ENCODE measurements around the gene TNIP3.
"Not testable (repeated sequence)": the region's sequence is repeated elsewhere in the genome, so short reads cannot be mapped to it uniquely, and the experiment has no call there.

Gene TNIP3, protein sequence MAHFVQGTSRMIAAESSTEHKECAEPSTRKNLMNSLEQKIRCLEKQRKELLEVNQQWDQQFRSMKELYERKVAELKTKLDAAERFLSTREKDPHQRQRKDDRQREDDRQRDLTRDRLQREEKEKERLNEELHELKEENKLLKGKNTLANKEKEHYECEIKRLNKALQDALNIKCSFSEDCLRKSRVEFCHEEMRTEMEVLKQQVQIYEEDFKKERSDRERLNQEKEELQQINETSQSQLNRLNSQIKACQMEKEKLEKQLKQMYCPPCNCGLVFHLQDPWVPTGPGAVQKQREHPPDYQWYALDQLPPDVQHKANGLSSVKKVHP

GRCh38 chr4:121164291-121164690 is at the start of gene TNIP3:
Gene TNIP3, minus strand, starts transcription at chr4:121164321. Its CDS starts 196 bp downstream, at chr4:121164125.
- no peak for DNase-seq

- no peak for DNase-seq
These were observed 48.7 kb upstream of the TNIP3 start for GRCh38 chr4:121212806-121213205.

DNA sequence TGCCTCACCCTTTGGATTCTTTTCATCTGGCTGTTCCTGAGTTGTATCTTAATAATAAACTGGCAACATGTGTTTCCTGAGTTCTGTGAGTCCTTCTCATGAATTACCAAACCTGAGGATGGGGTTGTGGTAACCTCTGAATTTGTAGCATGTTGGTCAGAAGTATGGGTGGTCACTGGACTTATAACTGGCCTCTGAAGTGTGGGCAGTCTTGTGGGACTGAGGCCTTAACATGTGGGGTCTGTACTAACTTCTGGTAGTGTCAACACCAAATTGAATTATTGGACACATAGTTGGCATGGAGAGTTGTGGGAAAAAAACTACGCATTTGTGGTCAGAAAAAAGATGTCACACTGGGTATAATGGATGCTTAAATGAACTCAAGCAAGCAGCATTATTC is 45.0 kb upstream of the TNIP3 start:
- no peak for DNase-seq

DNA sequence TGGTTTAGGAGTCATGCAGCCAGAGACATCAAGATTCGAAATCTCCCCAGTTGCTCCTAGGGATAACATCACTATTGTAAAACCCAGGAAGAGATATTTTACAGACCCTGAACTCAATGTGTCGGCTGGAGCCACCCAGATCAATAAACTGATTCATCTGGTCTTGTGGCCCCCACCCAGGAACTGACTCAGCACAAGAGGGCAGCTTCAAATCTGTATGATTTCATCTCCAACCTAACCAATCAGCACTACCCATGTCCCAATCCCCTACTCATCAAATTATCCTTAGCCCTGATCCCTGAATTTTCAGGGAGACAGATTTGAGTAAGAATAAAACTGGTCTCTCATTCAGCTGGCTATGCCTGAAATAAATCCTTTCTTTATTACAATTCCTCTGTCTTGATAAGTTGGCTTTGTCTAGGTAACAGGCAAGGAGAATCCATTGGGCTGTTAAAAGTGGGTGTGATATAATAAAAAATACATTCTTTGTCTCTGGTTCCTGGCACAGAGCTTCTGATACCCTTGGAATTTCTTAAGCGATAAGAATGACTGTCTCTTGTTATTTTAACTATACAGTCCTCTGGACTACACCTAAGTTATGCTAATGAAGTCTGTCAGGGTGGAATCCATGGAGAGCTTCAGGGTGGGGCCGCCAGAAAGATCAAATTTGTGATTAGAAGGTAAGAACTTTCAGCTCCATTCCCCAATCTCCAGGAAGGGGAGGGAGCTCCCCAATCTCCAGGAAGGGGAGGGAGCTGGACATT is 44.3 kb upstream of the TNIP3 start:
- no peak for DNase-seq

DNA sequence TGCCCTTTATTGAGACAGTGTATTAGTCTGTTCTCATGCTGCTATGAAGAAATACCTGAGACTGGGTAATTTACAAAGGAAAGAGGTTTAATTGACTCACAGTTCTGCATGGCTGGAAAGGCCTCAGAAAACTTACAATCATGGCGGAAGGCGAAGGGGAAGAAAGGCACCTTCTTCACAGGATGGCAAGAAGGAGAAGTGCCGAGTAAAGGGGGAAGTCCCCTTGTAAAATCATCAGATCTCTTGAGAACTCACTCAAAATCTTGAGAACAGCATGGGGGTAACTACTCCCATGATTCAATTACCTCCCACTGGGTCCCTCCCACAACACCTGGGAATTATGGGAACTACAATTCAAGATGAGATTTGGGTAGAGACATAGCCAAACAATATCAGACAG is 41.7 kb upstream of the TNIP3 start:
- not testable (repeated sequence) for DNase-seq

GRCh38 chr4:121200795-121201472 is 36.8 kb upstream of the TNIP3 start:
- no peak for DNase-seq

GRCh38 chr4:121199742-121200561 is 35.8 kb upstream of the TNIP3 start:
- no peak for DNase-seq

DNA sequence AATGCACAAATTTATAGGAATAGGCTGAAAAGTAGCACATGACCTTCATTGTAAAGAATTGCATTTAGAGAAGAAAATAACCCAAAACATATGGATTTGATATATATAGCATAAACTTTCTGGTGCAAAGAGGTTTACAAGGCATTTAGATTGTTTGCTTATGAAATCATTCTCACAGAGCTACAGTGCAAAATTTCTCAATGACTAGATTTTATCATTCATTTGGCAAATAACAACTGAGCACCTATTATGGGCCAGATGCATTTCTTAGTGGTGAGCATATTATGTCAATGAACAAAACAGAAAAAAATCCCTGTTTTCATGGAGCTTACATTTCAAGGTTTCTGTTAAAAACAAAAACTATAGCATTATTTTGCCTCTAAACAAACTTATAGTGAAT is 34.1 kb upstream of the TNIP3 start:
- DNase-seq: no peak

DNA sequence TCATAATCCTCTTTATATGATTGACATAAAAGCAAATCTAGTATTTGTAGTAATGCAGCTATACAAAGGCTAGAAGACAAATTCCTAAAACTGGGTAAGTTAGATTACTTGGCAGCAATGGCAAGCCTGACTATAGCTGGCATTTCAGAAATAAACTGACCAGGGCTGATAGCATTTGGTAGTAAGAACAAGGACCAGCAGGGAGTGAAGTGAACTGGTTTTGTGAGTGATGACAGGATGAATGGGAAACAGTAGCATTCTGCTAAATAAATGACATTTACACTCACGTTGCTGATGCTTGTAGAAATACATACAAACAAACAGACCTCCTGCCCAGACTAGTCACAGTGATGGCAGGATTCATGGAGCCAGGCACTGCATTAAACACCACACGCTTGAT is 31.5 kb upstream of the TNIP3 start:
- no peak for DNase-seq

DNA sequence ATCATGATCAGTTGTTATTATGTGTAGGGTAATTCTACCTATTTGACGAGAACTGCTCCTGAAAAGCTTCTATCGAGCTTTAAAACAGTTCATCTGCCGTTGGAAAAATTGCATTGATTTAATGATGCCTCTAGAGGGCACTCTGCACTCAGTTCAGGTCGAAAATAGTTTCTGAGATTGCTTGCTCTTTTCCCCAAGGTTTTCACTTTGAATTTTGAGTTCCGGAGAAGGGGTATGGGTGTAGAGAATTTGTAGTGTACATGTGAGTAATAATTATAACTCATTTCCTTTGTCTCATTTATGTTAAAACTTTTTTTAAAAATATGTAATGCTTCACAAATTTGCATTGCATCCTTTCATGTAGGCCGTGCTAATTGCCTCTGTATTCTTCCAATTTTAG is 28.4 kb upstream of the TNIP3 start:
- peak; percentile 7 for DNase-seq

DNA sequence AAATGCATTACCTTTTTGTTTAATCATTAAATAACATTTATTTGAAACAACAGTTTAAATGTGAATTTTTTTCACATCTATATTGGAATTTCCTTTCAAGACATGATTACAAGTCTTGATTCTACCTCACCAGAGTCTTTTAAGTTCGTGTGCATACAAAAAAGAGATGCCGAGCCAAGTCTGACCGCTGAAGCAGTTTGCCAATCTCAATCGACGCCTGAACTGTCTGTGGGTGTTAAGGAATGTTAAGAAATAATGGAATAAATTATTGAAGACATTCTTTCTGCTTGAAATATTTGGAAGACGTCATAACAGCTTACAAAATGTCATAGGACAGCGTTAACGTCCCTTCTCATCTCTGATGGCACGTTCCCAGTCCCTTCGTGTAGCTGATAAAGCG is 27.9 kb upstream of the TNIP3 start:
- no peak for DNase-seq

DNA sequence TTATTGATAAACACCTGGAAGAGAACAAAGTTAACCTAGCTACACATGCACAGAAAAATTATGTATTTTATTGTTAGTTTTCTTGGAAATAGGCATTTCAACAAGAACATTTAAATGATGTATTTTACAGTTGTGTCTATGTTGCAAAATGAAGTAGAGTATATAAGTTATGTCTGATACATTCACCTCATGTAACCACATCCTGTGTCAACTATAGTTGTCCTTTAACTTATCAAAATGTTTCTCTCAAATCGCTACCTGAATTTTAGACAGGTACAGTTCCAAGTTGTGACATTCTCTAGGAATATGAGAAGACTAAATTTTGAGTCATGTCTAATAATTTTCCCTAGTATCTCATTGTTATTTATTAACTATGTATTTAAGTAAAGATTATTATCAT is 27.2 kb upstream of the TNIP3 start:
- DNase-seq: no peak

- no peak for DNase-seq
These were observed 26.3 kb upstream of the TNIP3 start for GRCh38 chr4:121190389-121190788.

GRCh38 chr4:121189326-121190215 is 25.4 kb upstream of the TNIP3 start:
- DNase-seq: no peak

DNA sequence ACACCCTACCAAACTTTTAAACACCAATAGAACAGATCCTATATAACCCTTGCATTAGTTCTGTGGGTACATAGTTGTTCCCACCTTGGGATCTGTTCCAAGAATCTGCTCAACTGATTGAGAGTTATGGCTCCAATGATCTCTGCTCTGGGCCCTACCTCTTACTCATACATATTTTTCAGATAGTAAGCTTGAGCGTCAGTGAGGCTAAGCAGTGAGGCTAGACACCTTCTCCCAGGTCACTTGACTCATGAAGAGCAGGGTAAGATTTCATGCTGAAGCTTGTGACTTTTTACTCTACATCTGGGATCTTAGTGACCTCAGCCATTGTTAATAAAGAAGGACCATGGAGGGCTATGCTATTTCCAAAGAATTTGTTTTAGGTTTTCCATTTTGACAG is 23.1 kb upstream of the TNIP3 start:
- no peak for DNase-seq

DNA sequence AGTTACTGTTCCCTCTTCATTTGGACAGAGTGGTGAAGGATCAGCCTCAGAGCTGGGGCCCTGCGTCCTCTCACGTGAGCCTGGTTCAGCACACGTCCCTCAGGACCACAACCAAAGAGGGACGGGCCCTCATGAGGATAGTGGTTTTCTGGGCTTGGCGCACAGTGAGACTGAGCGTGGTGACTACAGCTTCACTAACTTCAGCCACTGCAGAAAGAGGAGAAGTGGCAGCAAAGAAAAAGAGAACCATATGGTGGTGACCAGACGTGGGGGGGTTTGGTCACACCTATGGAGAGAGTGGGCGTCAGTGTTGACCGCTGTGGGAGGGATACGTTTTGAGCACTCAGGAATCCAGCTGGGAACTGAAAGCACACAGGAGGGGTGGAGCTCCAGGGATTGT is 21.8 kb upstream of the TNIP3 start:
- DNase-seq: no peak

DNA sequence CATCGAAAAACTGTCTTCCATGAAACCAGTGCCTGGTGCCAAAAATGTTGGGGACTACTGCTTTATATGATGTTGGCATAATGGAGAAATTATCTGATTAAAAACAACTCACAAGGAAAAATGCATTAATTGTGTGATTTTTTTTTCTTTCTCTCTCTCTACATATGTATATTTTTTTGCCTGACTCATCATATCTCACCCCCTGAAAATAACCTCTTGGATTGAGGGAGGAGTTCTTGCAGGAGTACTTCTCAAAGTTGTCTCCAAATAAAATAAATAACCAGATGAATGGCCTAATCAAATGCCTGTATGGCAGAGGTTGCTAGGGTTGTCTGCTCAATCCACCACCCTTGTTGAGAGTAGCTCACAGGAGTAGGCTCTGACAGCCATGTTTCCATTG is 19.9 kb upstream of the TNIP3 start:
- DNase-seq: no peak

GRCh38 chr4:121183361-121183760 is 19.2 kb upstream of the TNIP3 start:
- no peak for DNase-seq

DNA sequence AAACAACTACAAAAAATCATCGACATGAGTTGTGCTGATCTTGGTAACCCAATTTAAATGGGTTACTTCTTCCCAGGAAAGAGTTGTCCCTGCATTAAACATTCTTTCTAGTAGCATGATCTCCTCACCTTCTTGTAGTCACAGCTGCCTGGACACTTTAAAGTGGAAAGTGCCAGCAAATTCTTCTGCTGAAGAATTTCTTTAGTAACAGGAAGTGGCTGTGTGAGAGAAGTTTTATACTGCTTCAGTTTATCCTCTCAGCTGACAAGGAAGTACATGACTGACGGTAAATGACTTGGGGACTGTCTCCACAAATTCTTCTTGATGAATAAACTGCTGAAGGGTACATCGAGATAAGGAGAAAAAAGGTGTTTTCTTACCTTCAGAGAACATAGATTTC is 18.2 kb upstream of the TNIP3 start:
- DNase-seq: peak; percentile 26

GRCh38 chr4:121181493-121181892 is 17.4 kb upstream of the TNIP3 start:
- no peak for DNase-seq

DNA sequence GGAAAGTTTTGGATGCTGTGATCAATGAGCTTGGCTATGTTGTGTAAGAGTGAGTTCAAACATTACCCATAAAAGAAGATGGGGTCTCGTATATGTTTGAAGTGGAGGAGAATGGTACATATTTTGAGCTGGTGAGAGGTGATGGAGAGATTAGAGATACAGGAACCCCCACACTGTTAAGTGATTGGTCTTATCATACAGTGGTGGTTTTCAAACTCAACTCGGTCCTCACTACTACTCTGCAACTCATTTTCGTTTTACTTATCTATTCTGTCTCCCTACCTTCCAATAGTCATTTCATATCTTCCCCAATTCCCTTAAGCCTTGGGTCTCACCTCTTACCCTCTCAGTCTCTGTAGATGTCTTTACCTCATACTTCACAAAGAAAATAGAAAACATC is 16.4 kb upstream of the TNIP3 start:
- no peak for DNase-seq
